Keratinocyte (primary cell): ENCODE measurements around the gene CAMP. TPM values are rescaled to one million over a fixed set of nuclear protein-coding genes. Genes with fewer than 3 reads are reported as not detected.
"Not testable (repeated sequence)": the region's sequence is repeated elsewhere in the genome, so short reads cannot be mapped to it uniquely, and the experiment has no call there.

Source experiments
- DNase-seq: peaks from one replicate; pipeline ENCODE4 v3.0.0-alpha.2; 2011; ENCODE audit warnings: low read depth, missing footprints, low spot score
- FAIRE-seq: peaks from 2 replicates; lab custom pipeline; 2011; peaks lifted over from hg19 to GRCh38; lab: Jason Lieb, UNC
- H2AFZ ChIP-seq: 2 replicates; pipeline ENCODE4 v1.6.0; 2012; ENCODE audit warnings: low read length, control low read depth, inconsistent platforms; ENCODE audit not compliant: control insufficient read depth
- H3K27ac ChIP-seq: 2 replicates; pipeline ENCODE4 v1.5.1; 2011; ENCODE audit warnings: low read length; ENCODE audit not compliant: control insufficient read depth, insufficient read depth
- H3K27me3 ChIP-seq: 3 replicates; pipeline ENCODE4 v1.6.0; 2011; ENCODE audit warnings: low read length; ENCODE audit not compliant: control insufficient read depth, insufficient read depth; ENCODE audit errors: extremely low read depth
- H3K36me3 ChIP-seq, 2 experiments: 2 replicates in 1 of 2; 3 replicates in 1 of 2; pipeline ENCODE4 v1.5.1; 2011; ENCODE audit warnings: low read length in 2 of 2, mild to moderate bottlenecking in 1 of 2; ENCODE audit not compliant: control insufficient read depth in 2 of 2, insufficient read depth in 2 of 2; ENCODE audit errors: extremely low read depth in 1 of 2
- H3K4me1 ChIP-seq: 3 replicates; pipeline ENCODE4 v1.5.1; 2011; ENCODE audit warnings: low read length; ENCODE audit not compliant: control insufficient read depth, insufficient read depth; ENCODE audit errors: extremely low read depth
- H3K4me2 ChIP-seq: 3 replicates; pipeline ENCODE4 v1.6.0; 2011; ENCODE audit warnings: low read depth, low read length; ENCODE audit not compliant: control insufficient read depth, insufficient read depth; ENCODE audit errors: extremely low read depth
- H3K4me3 ChIP-seq, 3 experiments: fragments of 200-600 bp in 1 of 3; sonication (generic) in 1 of 3; 2 replicates in 2 of 3; 3 replicates in 1 of 3; pipeline ENCODE4 v1.5.1; 2011 to 2016; ENCODE audit warnings: low read length in 3 of 3, mild to moderate bottlenecking in 3 of 3, control low read depth in 2 of 3, inconsistent platforms in 1 of 3, low read depth in 1 of 3, mixed read lengths in 1 of 3, mixed run types in 1 of 3, moderate library complexity in 1 of 3; ENCODE audit not compliant: control insufficient read depth in 2 of 3, insufficient read depth in 2 of 3; ENCODE audit errors: extremely low read depth in 1 of 3
- H3K79me2 ChIP-seq: 2 replicates; pipeline ENCODE4 v1.6.0; 2012; ENCODE audit warnings: low read length; ENCODE audit not compliant: control insufficient read depth, insufficient read depth
- H3K9ac ChIP-seq: 3 replicates; pipeline ENCODE4 v1.6.0; 2011; ENCODE audit warnings: low read length; ENCODE audit not compliant: control insufficient read depth, insufficient read depth; ENCODE audit errors: extremely low read depth
- H3K9me1 ChIP-seq: 3 replicates; pipeline ENCODE4 v1.6.0; 2011; ENCODE audit warnings: low read length; ENCODE audit not compliant: control insufficient read depth, insufficient read depth; ENCODE audit errors: extremely low read depth
- H3K9me3 ChIP-seq: 2 replicates; pipeline ENCODE4 v1.5.1; 2012; ENCODE audit warnings: low read depth, low read length; ENCODE audit not compliant: control insufficient read depth
- H4K20me1 ChIP-seq: 3 replicates; pipeline ENCODE4 v1.6.0; 2011; ENCODE audit warnings: low read length; ENCODE audit not compliant: control insufficient read depth, insufficient read depth; ENCODE audit errors: extremely low read depth
- CTCF ChIP-seq, 3 experiments: IDR thresholded peaks in 1 of 3; conservative IDR thresholded peaks in 1 of 3; optimal IDR thresholded peaks in 1 of 3; 2 replicates in 2 of 3; 3 replicates in 1 of 3; pipeline versions ENCODE3 to v1.5.1; 2011; ENCODE audit warnings: low read length in 3 of 3, mild to moderate bottlenecking in 3 of 3, moderate library complexity in 2 of 3, control low read depth in 1 of 3, inconsistent platforms in 1 of 3; ENCODE audit not compliant: insufficient read depth in 2 of 3; ENCODE audit errors: extremely low read depth in 1 of 3
- EZH2 ChIP-seq: IDR thresholded peaks from one replicate; pipeline ENCODE4 v1.6.1; 2012; ENCODE audit warnings: inconsistent platforms, mild to moderate bottlenecking, low read length, moderate library complexity
- dilution Hi-C: fragments of 300-500 bp; cut with MboI; formaldehyde crosslinking; loops from one replicate; pipeline ENCODE4 v1.7.0; 2020; ENCODE audit warnings: low sequenced_read_pairs; ENCODE audit not compliant: extremely low pct_ligation_motif_present
- polyA plus RNA-seq, 5 experiments: library from polyadenylated mRNA; depleted of rRNA in 3 of 5; stranded (reverse) in 3 of 5; stranded (forward) in 1 of 5; unstranded in 1 of 5; fragments of >200 nt; gene quantifications; 1 replicate in 1 of 5; 2 replicates in 3 of 5; 3 replicates in 1 of 5; pipeline versions ENCODE4 v1.2.1 to v1.2.3, GENCODE V29; 2011 to 2012; ENCODE audit warnings: missing spikeins in 2 of 5, low read depth in 1 of 5, low replicate concordance in 1 of 5

CAMP gene
- polyA plus RNA-seq, 1 donor (not counting 4 experiments of a cell fraction or from before 2014, with no cell fraction given) = 0.66 TPM

- H3K27me3 ChIP-seq = no peaks in the 10 kb centered on the region
- H3K9ac ChIP-seq = peak overlapping the region; percentile 82
- H3K79me2 ChIP-seq = no peaks in the 10 kb centered on the region
- H3K27ac ChIP-seq = peak overlapping the region; percentile 97
- peaks cover 35% of the 10 kb centered on the region for H3K4me1 ChIP-seq
- peak overlapping the region; percentile 63 for H2AFZ ChIP-seq
- peaks cover 0 to 13% of the 10 kb centered on the region in 2 experiments for H3K36me3 ChIP-seq
- H3K4me3 ChIP-seq = peak overlapping the region in 1 of 3 experiments; percentile 15
- H4K20me1 ChIP-seq = no peaks in the 10 kb centered on the region
- H3K4me2 ChIP-seq = peak overlapping the region; percentile 89
- dilution Hi-C loops = loop anchor here (25.0 kb wide), 1 partner anchor 168 kb away; the partner anchor contains the start of genes ATRIP, CCDC51, PLXNB1 and TMA7
- DNase-seq (no peak), FAIRE-seq (no peak)
- no peak for TF ChIP-seq EZH2
- no peak for TF ChIP-seq CTCF (optimal IDR thresholded peaks at IDR 0.05 in 1 of 3, IDR thresholded peaks at IDR 0.05 in 1 of 3, conservative IDR thresholded peaks at IDR 0.05 in 1 of 3; ENCODE audit: extremely low read depth in 1 of 3, insufficient read depth in 2 of 3, low read length in 3 of 3)
- no peaks in the 10 kb centered on the region for H3K9me1 ChIP-seq
- H3K9me3 ChIP-seq = no peaks in the 10 kb centered on the region
These were observed 46.3 kb downstream of the CAMP start for GRCh38 chr3:48269592-48269991.

GRCh38 chr3:48270306-48270705, 47.0 kb downstream of the CAMP start:
- no peak overlapping the region for H3K27ac ChIP-seq
- FAIRE-seq = no peak

GRCh38 chr3:48271223-48271622, 47.9 kb downstream of the CAMP start:
- H3K9me1 ChIP-seq, H3K9me3 ChIP-seq, H2AFZ ChIP-seq, H3K27me3 ChIP-seq, H3K4me3 ChIP-seq, H3K9ac ChIP-seq, H3K4me2 ChIP-seq, DNase-seq, H4K20me1 ChIP-seq, H3K27ac ChIP-seq, H3K79me2 ChIP-seq, FAIRE-seq: not testable (repeated sequence)
- Histone ChIP-seq H3K36me3 (peaks cover 0 to 10% of the 10 kb centered on the region in 2 experiments), H3K4me1 (peaks cover 42% of the 10 kb centered on the region)
- dilution Hi-C loops = loop anchor here (25.0 kb wide), 1 partner anchor 166 kb away; the partner anchor contains the start of genes ATRIP, CCDC51, PLXNB1 and TMA7

More at GRCh38 chr3:48270306-48270705, 47.0 kb downstream of the CAMP start:
- Histone ChIP-seq H3K9ac (no peak overlapping the region), H3K4me3 (no peak overlapping the region), H4K20me1 (no peaks in the 10 kb centered on the region), H3K4me2 (no peak overlapping the region), H3K9me3 (no peaks in the 10 kb centered on the region), H2AFZ (no peak overlapping the region), H3K79me2 (no peaks in the 10 kb centered on the region), H3K9me1 (no peaks in the 10 kb centered on the region), H3K4me1 (peaks cover 36% of the 10 kb centered on the region), H3K36me3 (peaks cover 0 to 13% of the 10 kb centered on the region in 2 experiments), H3K27me3 (no peaks in the 10 kb centered on the region)
- TF ChIP-seq EZH2 = no peak
- no peak for TF ChIP-seq CTCF (optimal IDR thresholded peaks at IDR 0.05 in 1 of 3, IDR thresholded peaks at IDR 0.05 in 1 of 3, conservative IDR thresholded peaks at IDR 0.05 in 1 of 3; ENCODE audit: extremely low read depth in 1 of 3, insufficient read depth in 2 of 3, low read length in 3 of 3)
- DNase-seq = no peak
- dilution Hi-C loops = loop anchor here (25.0 kb wide), 1 partner anchor 167 kb away; the partner anchor contains the start of genes ATRIP, CCDC51, PLXNB1 and TMA7
